GM18517 (cell line): Measurements from ENCODE around the gene TMEM87B.

Experiments used
- ATAC-seq: cut with Tn5 transposase; IDR thresholded peaks from one replicate; pipeline ENCODE4 v1.9.1; 2021; ENCODE audit warnings: mild to moderate bottlenecking, moderate library complexity; ENCODE audit not compliant: unreplicated experiment

Gene TMEM87B

GRCh38 chr2:112163541-112163981, 108.5 kb downstream of the TMEM87B start:
- ATAC-seq, result no peak

GRCh38 chr2:112164876-112165275, 109.8 kb downstream of the TMEM87B start:
- ATAC-seq, result no peak

GRCh38 chr2:112165296-112165695, 110.2 kb downstream of the TMEM87B start:
- no peak for ATAC-seq

- ATAC-seq, result no peak
These were observed 111.9 kb downstream of the TMEM87B start for GRCh38 chr2:112166806-112167499.

GRCh38 chr2:112168422-112169124, 113.5 kb downstream of the TMEM87B start:
- ATAC-seq, result no peak
